ENCODE results near the gene NACC2. TPM values are rescaled to one million over a fixed set of nuclear protein-coding genes. Genes with fewer than 3 reads are reported as not detected.

NACC2 gene
- total RNA-seq, 1 donor from 2014 or later: 5.4 TPM

DNA sequence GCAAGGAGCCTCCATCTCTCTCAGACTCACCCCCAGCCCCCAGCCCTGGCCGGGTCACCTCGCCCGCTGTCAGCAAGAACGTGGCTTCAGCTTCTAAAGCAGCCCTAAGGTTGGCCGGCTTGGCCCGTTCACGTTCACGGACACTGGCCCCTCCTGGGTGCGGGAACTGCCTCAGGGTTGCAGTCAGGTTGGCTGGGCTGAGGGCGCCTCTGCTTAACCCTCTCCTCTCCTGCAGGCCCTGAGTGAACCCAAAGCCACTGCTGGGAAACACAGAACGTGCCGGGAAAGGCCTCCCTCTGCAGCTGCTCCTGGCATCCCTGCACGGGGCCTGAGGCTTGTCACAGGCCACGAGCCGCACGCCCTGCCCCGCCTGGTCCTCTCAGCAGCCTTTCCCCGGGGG is 93.9 kb downstream of the NACC2 start:
- H3K9me3 Mint-ChIP-seq: no peaks in the 10 kb centered on the region
- H3K27me3 Mint-ChIP-seq (ENCODE audit: low read depth): no peaks in the 10 kb centered on the region

DNA sequence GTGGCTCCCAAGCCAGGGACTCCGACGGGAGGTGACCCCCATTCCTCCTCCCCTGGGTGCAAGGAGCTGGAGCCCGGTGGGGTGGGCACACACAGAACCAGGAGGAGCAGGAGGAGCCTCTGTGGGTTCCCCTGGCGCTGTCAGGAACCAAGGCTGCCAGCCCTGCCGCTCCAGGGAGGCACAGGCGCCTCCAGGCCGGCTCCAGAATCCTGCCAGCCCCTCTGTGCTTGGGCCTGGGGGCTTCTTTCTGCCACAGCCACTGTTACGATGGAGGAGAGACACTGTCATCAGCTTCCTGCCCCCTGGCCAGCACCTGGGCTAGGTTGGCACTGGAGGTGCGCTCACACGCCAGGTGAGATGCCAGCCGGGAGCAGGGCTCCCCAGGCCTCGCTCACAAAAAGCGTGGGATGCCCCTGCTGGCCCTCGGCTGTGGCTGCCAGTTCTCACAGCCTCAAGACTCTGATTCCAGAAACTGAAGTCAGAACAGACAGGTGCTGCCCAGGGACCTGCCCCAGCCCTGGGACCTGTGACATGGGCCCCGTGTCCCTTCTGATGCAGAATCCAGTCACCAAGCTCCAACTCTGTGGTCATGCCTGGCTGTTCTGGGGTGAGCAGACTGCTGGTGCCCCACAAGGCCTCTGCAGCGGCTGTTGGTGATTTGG is 96.5 kb downstream of the NACC2 start:
- Mint-ChIP-seq H3K27ac (no peak overlapping the region), H3K4me3 (ENCODE audit: low read depth) (no peak overlapping the region), H3K9me3 (no peaks in the 10 kb centered on the region), H3K27me3 (ENCODE audit: low read depth) (no peaks in the 10 kb centered on the region), H3K36me3 (ENCODE audit: low read depth) (no peaks in the 10 kb centered on the region), H3K4me1 (ENCODE audit: low read depth) (peaks cover 2% of the 10 kb centered on the region)
- DNase-seq (ENCODE audit: low spot score): no peak
- intact Hi-C loops (cut with micrococcal nuclease): no loop called here

More for the DNA sequence above, 93.9 kb downstream of the NACC2 start:
- Mint-ChIP-seq H3K4me3 (ENCODE audit: low read depth) (no peak overlapping the region), H3K36me3 (ENCODE audit: low read depth) (no peaks in the 10 kb centered on the region), H3K27ac (no peak overlapping the region), H3K4me1 (ENCODE audit: low read depth) (no peaks in the 10 kb centered on the region)
- no peak for DNase-seq (ENCODE audit: low spot score)
- intact Hi-C loops (cut with micrococcal nuclease): no loop called here

DNA sequence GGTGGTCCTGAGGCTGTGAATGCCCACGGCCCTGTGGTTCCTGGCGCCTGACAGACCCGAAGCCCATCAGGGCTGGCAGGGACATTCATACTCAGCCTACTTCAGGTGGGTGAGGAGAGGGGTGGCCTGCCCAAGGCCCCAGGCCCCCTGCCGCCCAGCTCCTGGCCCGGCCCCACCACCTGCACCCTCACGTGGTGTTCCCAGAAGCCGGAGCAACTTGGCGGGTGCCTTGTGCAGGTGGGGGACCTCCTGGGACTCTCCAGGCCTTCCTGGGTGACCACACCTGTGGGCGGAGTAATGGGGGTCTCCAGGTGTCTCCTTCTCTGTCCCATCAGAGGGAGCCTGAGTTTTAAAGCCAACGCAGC is 97.1 kb downstream of the NACC2 start:
- intact Hi-C loops (cut with micrococcal nuclease): no loop called here
- no peaks in the 10 kb centered on the region for H3K27me3 Mint-ChIP-seq (ENCODE audit: low read depth)

DNA sequence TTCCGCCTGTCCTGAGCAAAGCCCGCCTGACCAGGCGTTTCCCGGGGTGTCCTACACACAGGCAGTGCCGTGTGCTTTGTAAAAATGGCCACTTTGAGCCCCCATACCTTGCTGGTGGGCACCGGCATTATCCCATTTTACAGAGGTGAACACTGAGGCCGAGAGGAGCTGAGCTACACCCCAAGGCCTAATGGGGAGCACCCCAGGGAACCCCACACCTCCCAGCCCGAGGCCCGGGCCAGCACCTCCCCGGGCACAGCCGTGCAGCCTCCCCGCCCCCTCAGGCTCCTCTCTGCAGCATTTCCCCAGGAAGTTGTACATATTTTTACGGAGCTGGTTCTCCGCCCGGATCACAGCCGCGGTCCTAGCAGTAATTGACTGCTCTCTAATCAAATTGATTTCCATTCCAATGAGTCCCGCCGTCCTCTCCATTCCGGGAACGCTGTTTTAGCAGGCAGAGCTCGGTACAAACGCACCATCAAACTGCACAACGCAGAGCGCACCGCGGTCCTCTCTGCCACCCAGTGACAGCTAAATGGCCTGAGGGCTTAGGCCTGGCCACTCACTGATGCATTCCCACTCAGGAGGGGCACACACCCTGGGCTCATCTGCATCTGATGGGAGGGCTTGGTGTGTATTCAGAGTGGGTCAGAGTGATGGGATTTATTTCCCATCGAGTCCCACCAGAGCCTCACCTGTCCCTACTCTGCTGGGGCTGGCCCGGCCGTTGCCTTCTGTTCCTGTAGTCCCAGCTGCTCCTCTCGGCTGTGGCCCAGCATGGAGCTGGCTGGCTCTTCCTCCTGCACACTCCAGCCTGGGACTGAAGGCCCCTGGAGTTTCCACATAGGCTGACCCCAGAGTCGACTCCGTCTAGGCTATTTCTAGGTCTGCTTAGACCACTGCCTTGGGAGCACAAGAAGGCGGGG is 97.7 kb downstream of the NACC2 start:
- Mint-ChIP-seq H3K4me3 (ENCODE audit: low read depth) (no peak overlapping the region), H3K9me3 (no peaks in the 10 kb centered on the region), H3K27ac (no peak overlapping the region), H3K27me3 (ENCODE audit: low read depth) (no peaks in the 10 kb centered on the region), H3K4me1 (ENCODE audit: low read depth) (peaks cover 2% of the 10 kb centered on the region), H3K36me3 (ENCODE audit: low read depth) (no peaks in the 10 kb centered on the region)
- DNase-seq (ENCODE audit: low spot score): no peak
- intact Hi-C loops (cut with micrococcal nuclease): no loop called here

More for the DNA sequence above, 97.1 kb downstream of the NACC2 start:
- H3K4me1 Mint-ChIP-seq (ENCODE audit: low read depth): peaks cover 2% of the 10 kb centered on the region
- H3K36me3 Mint-ChIP-seq (ENCODE audit: low read depth): no peaks in the 10 kb centered on the region
- no peak overlapping the region for H3K27ac Mint-ChIP-seq
- H3K4me3 Mint-ChIP-seq (ENCODE audit: low read depth): no peak overlapping the region
- no peaks in the 10 kb centered on the region for H3K9me3 Mint-ChIP-seq
- no peak for DNase-seq (ENCODE audit: low spot score)

DNA sequence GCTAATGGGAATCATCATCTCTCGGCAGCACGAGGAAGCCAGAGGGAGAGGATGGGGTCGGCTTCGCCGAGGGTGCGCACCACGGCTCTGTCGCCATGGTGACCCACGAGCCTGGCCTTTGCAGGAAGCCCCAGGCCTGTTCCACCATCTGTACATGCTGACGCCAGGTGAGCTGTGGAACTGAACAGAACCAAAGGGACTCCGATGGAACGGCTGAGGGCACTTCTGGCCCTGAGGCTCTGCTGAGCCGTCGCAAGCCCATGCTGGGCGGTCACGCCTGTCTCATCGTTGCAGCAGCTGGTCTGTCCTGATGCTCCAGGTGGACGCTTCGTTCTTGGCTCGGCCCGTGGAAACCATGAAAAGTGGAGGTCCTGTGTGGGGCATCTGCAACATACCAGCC is 99.3 kb downstream of the NACC2 start:
- intact Hi-C loops (cut with micrococcal nuclease): no loop called here
- Mint-ChIP-seq H3K4me1 (ENCODE audit: low read depth) (peaks cover 2% of the 10 kb centered on the region), H3K27me3 (ENCODE audit: low read depth) (no peaks in the 10 kb centered on the region), H3K36me3 (ENCODE audit: low read depth) (no peaks in the 10 kb centered on the region), H3K9me3 (no peaks in the 10 kb centered on the region), H3K4me3 (ENCODE audit: low read depth) (no peak overlapping the region), H3K27ac (no peak overlapping the region)
- DNase-seq (ENCODE audit: low spot score): no peak

DNA sequence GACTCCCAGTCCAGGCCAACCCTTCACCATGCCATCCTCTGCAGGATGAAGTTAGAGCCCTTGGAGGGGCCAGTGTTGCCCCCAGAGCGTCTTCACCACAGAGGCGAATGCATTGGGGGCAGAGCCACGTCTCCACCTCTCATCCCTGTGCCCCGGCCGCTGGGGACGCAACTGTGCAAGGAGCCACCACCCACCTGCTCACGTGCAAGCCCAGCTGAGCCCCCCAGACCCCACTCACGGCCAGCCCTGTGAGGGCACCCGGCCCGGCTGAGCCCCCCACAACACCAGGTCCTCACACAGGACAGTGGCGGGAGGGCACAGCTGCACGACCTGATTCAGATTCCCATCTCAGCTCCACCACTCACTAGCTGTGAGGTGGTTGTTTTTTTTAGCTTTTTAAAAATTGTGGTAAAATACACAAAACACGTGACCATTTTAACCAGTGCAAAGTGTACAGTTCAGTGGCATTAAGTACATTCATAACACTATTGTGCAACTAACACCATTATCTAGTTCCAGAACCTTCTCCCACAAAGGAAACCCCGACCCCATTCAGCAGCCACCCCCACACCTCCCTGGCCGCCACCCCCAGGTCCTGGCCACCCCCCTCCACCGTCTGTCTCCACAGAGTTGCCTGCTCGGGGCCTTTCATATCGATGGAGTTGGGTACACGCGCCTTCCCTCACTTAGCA is 100.4 kb downstream of the NACC2 start:
- no peaks in the 10 kb centered on the region for H3K27me3 Mint-ChIP-seq (ENCODE audit: low read depth)
- no peak overlapping the region for H3K4me3 Mint-ChIP-seq (ENCODE audit: low read depth)
- peaks cover 2% of the 10 kb centered on the region for H3K4me1 Mint-ChIP-seq (ENCODE audit: low read depth)
- DNase-seq (ENCODE audit: low spot score): no peak
- no peaks in the 10 kb centered on the region for H3K36me3 Mint-ChIP-seq (ENCODE audit: low read depth)
- H3K9me3 Mint-ChIP-seq: no peaks in the 10 kb centered on the region
- no peak overlapping the region for H3K27ac Mint-ChIP-seq
- intact Hi-C loops (cut with micrococcal nuclease): no loop called here

DNA sequence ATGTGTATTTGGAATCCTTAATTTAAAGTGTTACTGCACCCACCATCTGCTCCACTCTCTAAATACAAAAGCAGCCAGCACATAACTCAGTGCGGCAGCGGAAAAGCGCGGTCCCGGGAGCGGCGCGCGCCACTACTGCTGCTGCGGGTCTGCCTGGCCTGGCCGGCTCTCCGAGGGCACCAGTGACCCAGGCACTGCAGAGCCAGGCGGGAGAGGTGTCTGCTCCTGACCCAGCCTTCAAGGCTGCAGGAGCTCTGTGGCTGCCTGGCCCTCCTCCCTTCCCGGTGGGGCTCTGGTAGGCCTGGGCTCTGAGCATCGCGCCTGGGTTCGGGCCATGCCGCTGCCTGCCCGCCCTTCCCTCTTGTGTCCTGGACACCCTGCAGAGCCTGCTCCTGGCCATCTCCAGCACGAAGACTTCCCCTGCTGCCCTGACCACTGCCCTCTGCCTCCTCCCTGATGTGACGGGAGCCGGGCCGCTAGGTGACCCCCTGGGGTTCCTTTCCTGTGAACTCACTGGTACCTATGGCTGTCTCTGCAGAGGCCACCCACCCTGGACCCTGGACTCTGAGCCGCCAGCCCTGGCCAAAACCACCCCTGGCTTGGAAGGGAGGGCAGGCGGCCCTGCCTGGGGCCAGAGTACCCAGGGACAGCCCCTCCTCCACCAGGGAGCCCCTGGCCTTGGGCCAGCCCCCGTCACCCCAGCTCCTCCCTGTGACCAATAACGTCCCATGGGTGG is 101.2 kb downstream of the NACC2 start:
- no peak overlapping the region for H3K4me3 Mint-ChIP-seq (ENCODE audit: low read depth)
- no peaks in the 10 kb centered on the region for H3K27me3 Mint-ChIP-seq (ENCODE audit: low read depth)
- intact Hi-C loops (cut with micrococcal nuclease): no loop called here
- peaks cover 2% of the 10 kb centered on the region for H3K4me1 Mint-ChIP-seq (ENCODE audit: low read depth)
- no peak for DNase-seq (ENCODE audit: low spot score)
- no peaks in the 10 kb centered on the region for H3K9me3 Mint-ChIP-seq
- H3K27ac Mint-ChIP-seq: no peak overlapping the region
- no peaks in the 10 kb centered on the region for H3K36me3 Mint-ChIP-seq (ENCODE audit: low read depth)

DNA sequence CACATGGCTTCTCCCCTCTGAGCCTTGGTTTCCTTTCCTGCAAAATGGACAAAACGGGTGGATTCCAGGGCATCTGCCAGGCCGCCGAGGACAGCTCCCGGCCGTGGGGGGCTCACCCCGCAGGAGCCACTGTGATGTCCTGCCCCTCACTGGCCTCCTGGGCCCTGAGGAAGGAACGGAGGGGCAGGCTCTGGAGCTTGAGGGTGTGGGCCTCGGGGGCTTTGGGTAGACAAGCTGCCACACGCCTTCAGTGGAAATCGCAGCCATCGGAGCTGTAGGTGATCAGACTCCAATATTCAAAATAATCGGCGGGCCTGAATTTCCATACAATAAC is 101.7 kb downstream of the NACC2 start:
- H3K36me3 Mint-ChIP-seq (ENCODE audit: low read depth): no peaks in the 10 kb centered on the region
- H3K27me3 Mint-ChIP-seq (ENCODE audit: low read depth): no peaks in the 10 kb centered on the region
- H3K4me1 Mint-ChIP-seq (ENCODE audit: low read depth): peaks cover 2% of the 10 kb centered on the region
- no peaks in the 10 kb centered on the region for H3K9me3 Mint-ChIP-seq
- no peak overlapping the region for H3K27ac Mint-ChIP-seq
- intact Hi-C loops (cut with micrococcal nuclease): no loop called here
- DNase-seq (ENCODE audit: low spot score): no peak
- H3K4me3 Mint-ChIP-seq (ENCODE audit: low read depth): no peak overlapping the region

DNA sequence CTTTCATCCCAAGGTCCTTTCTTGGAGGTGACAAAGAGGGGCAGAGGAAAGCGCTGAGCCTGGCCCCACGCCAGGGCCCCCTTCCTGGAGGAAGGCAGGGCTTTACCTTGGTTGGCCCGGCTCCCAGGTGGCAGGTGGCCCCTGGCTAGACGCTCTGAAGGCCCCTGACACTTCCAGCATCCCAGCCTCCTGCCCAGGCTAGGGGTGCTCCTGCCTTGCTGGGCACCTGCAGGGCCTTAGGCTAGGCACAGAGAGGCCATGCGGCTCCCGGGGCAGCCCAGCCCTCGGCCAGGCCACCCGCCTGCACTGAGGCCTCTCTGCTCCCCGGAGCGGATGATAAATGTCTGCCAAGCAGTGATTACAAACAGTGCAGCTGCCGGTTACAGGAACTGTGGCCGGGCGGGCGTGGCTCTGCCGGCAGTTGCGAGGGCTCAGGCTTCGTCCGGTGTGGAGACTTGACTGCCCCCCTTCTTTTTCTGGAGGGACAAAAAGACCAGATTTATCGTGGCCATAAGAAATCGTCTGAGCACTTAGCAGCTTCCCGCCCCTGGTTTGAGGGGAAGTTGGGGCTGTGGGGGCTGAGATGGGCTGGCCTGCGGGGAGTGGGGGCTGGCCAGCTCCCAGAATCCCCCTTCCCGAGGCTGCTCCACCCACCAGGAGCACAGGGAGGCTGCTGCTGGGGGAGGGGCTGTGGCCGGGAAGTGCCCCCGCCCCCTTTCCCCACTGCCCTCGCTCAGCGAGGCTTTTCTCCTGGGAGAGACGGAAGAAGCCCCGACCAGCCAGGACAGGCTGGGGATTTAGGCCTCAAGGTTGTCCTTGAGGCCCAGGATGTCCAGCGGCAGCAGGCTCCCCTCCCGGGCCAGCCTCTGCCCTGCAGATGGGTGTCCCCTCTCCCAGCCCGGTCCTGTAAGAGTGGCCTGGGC is 102.3 kb downstream of the NACC2 start:
- Mint-ChIP-seq H3K4me1 (ENCODE audit: low read depth) (peaks cover 2% of the 10 kb centered on the region), H3K9me3 (no peaks in the 10 kb centered on the region), H3K36me3 (ENCODE audit: low read depth) (no peaks in the 10 kb centered on the region), H3K27ac (no peak overlapping the region), H3K27me3 (ENCODE audit: low read depth) (no peaks in the 10 kb centered on the region), H3K4me3 (ENCODE audit: low read depth) (no peak overlapping the region)
- DNase-seq (ENCODE audit: low spot score): peak; percentile 31
- intact Hi-C loops (cut with micrococcal nuclease): no loop called here

DNA sequence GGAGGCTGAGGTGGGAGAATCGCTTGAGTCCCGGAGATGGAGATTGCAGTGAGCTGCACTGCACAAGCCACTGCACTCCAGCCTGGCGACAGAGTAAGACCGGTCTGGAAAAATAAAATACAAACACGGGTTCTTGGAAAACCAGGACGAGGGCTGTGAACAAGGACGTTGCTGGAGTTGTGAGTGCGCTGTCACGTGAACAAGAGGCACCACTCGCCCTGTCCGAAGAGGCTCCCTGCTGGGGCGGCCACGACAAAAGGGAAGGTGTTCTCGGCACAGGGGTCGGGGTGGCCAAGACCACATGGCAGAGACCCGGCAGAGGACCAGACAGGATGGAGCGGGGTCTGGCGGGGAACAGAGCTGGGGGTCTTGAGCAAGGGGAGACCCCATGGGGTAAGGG is 103.3 kb downstream of the NACC2 start:
- no peak overlapping the region for H3K27ac Mint-ChIP-seq
- no peaks in the 10 kb centered on the region for H3K36me3 Mint-ChIP-seq (ENCODE audit: low read depth)
- H3K4me1 Mint-ChIP-seq (ENCODE audit: low read depth): peaks cover 2% of the 10 kb centered on the region
- H3K9me3 Mint-ChIP-seq: no peaks in the 10 kb centered on the region
- no peak overlapping the region for H3K4me3 Mint-ChIP-seq (ENCODE audit: low read depth)
- no peak for DNase-seq (ENCODE audit: low spot score)
- intact Hi-C loops (cut with micrococcal nuclease): no loop called here
- no peaks in the 10 kb centered on the region for H3K27me3 Mint-ChIP-seq (ENCODE audit: low read depth)

DNA sequence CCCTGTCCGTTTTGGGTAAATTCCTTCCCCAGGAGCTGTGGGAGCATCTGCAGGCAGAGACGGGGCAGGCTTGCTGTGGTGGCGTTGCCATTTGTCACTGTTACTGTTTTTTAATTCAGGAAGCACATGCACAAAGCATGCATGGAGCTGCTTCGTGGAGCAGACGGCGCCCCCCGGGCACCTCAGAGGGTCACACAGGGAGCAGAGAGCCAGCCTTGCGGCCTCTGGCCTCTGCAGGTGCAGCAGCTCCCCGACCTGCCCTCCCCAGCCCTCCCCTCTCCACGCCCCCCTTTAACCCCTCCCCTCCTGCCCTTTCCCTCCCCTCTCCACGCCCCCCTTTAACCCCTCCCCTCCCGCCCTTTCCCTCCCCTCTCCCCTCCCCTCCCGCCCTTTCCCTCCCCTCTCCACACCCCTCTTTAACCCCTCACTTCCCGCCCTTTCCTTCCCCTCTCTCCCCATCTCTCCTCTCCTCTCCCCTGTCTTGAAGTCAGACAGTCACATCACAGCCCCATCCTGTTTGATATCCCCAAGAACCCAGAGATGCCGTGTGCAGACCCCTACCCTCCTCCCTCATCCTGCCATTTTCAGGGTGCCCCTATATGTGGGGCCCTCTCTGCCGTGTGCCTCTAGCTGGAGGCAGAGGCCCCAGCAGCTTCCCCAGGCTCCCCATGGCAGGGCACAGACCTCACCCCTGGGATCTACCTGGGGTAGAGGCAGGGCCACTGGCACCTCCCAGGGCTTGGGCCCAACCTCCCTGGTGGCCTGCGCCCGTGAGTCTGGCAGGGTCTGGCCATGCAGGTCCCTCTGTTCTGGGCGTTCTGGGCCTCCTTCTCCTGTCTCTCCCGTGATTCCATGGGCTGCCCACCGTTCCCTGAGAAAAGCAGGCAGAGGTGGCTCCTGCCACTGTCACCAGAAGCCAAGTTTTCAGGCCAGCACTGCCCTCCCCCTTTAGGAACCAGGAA is 104.3 kb downstream of the NACC2 start:
- H3K27me3 Mint-ChIP-seq (ENCODE audit: low read depth): no peaks in the 10 kb centered on the region
- intact Hi-C loops (cut with micrococcal nuclease): no loop called here
- H3K4me3 Mint-ChIP-seq (ENCODE audit: low read depth): no peak overlapping the region
- H3K9me3 Mint-ChIP-seq: no peaks in the 10 kb centered on the region
- no peak overlapping the region for H3K27ac Mint-ChIP-seq
- H3K4me1 Mint-ChIP-seq (ENCODE audit: low read depth): peaks cover 2% of the 10 kb centered on the region
- DNase-seq (ENCODE audit: low spot score): no peak
- H3K36me3 Mint-ChIP-seq (ENCODE audit: low read depth): no peaks in the 10 kb centered on the region
